Measurements from ENCODE around the gene DNAJC12.
"Not testable (repeated sequence)": the region's sequence is repeated elsewhere in the genome, so short reads cannot be mapped to it uniquely, and the experiment has no call there.

Gene DNAJC12

GRCh38 chr10:67837541-67838314 is at the start of gene DNAJC12:
DNAJC12 (minus strand) TSS chr10:67838188; CDS start chr10:67838011, 177 bp downstream.
- peak; percentile 95 for DNase-seq

DNA sequence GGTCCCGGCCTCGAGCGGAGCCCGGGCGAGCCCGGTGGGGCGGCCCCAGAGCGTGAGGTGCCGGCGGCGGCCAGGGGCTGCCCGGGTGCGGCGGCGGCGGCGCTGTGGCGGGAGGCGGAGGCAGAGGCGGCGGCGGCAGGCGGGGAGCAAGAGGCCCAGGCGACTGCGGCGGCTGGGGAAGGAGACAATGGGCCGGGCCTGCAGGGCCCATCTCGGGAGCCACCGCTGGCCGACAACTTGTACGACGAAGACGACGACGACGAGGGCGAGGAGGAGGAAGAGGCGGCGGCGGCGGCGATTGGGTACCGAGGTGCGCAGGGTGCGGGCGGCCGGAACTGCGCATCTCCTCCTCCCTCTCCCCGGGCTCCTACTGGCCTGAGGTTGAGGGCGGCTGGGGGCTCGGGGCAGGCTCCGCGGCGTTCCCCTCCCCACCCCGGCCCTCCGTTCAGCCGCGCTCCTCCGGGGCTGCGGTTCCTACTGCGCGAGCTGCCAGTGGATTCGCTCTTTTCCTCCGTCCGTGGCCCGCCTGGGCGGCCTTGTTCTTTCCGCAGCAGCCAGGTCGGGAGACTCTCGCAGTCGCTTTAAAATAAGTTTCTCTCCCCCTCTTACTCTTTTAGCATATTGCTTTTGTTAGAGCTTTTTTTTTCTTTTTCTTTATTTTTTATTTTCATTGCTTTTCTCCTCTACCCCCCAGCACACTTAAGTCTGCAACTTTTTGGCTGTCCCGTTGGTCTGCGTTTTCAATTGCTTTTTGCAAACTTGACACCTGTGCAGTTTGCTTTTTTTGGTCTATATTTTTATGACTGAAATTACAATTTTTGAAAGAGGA is 47.1 kb upstream of the DNAJC12 start:
- peak; percentile 89 for DNase-seq

- peak; percentile 98 for DNase-seq
These were observed 46.4 kb upstream of the DNAJC12 start, which contains the start of gene SIRT1 for GRCh38 chr10:67884313-67884841. SIRT1 (plus strand) TSS chr10:67884656; CDS start chr10:67884722, 66 bp downstream.

DNA sequence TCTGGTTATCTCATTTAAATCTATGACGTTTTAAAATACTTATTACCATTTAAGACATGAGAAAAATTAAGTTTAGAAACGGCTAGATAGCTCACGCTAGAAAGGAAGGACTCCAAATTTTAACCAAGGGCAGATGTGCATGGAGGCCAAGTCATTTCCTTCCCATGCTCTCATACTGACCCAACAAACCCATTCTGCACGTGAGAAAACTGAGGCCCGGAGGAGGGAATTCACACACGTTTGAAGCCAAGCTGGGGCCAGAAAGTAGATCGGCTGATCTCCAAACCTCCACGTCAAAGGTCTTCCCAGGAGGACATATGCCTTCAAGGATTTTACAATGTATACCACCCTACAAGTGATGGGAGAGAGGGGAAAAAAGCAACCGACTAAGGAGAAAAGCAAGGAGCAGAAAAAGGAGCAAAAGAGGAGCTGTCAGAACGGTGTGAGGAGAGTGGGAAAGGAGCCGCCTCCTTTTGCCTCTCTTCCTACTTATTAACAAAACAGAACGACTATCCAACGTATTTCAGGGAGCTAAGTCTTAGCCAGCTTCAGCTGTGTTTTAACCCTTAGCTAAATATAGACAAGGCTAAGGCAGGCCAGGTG is 45.8 kb upstream of the DNAJC12 start:
- no peak for DNase-seq

DNA sequence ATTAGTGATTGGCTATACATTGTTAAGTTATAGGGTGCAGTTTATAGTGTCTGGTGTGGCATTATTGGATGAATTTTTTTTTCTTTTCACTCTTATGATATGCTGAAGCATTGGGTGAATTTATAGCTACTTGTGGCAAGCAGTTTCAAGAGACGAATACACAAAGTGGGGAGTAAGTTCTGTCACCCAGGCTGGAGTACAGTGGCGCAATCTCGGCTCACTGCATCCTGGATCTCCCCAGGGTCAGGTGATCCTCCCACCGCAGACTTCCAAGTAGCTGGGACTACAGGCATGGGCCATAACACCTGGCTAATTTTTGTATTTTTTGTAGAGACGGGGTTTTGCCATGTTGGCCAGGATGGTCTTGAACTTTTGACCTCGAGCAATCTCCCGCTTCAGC is 40.1 kb upstream of the DNAJC12 start:
- no peak for DNase-seq

DNA sequence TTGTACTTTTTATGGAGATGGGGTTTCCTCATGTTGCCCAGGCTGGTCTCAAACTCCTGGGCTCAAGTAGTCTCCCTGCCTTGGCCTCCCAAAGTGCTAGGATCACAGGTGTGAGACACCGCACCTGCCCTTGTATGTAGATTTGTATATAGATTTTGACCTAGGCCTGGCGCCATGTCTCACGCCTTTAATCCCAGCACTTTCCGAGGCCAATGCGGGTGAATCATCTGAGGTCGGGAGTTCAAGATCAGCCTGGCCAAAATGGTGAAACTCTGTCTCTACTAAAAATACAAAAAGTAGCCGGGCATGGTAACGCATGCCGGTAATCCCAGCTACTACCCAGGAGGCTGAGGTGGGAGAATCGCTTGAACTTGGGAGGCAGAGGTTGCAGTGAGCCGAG is 39.4 kb upstream of the DNAJC12 start:
- DNase-seq, result not testable (repeated sequence)

- no peak for DNase-seq
These were observed 37.6 kb upstream of the DNAJC12 start for GRCh38 chr10:67875340-67876238.

DNA sequence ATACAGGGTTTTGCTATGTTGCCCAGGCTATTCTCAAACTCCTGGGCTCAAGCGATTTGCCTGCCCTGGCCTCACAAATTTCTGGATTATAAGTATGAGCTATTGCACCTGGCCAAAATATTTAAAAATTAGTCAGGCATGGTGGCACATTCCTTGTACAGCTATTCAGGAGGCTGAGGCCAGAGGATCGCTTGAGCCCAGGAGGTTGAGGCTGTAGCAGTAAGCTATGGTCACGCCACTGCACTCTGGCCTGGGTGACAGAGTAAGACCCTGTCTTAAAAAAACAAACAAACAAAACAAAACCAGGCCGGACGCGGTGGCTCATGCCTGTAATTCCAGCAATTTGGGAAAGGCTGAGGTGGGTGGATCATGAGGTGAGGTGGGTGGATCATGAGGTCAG is 32.0 kb upstream of the DNAJC12 start:
- DNase-seq, result no peak

DNA sequence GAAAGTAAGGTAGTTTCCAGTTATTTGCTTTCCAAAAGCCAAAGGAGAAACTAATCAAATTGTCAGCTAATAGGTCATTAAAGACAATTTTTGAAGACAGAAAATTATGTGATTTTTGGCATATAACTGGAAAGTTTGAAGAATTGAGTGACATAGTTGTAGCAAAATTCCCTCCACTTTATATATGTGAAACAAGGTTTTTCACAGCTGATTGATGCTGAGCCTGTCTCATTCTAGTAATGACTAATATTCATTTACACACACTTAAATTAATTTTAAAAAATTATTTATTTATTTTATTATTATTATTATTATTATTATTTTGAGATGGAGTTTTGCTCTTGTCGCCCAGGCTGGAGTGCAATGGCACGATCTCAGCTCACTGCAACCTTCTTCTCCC is 30.1 kb upstream of the DNAJC12 start:
- no peak for DNase-seq

- no peak for DNase-seq
These were observed 26.8 kb upstream of the DNAJC12 start for GRCh38 chr10:67864607-67865371.

GRCh38 chr10:67863094-67863493 is 25.1 kb upstream of the DNAJC12 start:
- no peak for DNase-seq

GRCh38 chr10:67861750-67862432 is 23.9 kb upstream of the DNAJC12 start:
- no peak for DNase-seq

DNA sequence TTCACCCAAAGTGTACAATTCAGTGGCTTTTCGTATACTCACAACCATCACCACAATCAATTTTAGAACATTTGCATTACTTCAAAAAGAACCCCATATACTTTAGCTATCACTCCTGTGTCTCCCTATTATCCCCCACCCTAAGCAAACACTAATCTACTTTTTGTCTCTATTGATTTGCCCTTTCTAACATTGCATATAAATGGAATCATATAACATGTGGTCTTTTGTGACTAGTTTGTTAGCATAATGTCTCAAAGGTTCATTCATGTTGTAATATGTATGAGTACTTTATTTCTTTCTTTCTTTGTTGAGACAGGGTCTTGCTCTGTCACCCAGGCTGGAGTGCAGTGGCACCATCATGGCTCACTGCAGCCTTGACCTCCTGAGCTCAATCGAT is 21.0 kb upstream of the DNAJC12 start:
- DNase-seq, result no peak

DNA sequence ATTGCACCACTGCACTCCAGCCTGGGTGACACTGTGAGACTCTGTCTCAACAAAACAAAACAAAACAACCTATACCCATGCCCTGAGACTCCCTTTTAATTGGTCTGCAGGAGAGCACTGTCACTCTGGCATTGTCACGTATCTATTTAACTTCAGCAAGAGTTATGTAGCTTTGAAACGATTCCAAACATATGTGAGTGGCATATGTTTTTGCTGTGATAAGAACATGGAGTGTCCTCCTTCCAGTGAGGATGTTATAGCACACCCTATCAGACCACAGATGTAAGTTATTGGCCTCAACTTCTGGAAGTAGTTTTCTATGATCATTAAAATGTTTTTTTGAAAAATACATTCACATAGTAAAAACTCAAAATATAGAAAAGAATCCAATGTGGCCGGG is 15.5 kb upstream of the DNAJC12 start:
- DNase-seq, result no peak

DNA sequence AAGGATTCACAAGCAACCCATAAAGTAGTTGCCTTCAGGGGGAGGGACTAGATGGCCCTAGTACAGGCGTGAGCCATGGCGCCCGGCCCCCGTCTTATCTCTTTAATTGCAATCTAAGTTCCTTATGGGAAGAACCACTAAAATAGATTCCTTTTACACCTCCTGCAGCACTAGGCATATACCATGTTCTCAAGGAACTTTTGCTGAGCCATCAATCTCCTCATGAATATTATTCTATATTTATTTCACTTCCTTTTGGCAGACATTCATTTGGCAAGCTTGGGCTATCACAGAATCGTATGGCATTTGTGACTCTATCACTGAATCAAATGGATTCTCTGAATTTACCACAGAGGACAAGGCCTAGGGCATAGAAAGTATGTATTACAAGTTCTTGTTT is 14.8 kb upstream of the DNAJC12 start:
- no peak for DNase-seq

- DNase-seq, result no peak
These were observed 13.2 kb upstream of the DNAJC12 start for GRCh38 chr10:67851186-67851585.

GRCh38 chr10:67849331-67850011 is 11.5 kb upstream of the DNAJC12 start:
- peak; percentile 97 for DNase-seq

DNA sequence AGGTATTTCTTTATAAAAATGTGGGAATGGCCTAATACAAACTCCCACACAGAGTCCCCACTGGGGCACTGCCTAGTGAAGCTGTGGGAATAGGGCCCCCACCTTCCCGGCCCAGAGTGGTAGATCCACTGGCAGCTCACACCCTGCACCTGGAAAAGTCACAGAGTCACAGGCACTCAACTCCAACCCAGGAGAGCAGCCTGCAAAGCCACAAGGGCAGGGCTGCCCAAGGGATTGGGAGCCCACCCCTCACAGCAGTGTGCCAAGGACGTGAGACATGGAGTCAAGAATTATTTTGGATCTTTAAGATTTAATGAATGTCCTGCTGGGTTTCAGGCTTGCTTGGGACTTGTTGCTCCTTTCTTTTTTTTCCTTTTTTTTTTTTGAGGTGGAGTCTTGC is 5.3 kb upstream of the DNAJC12 start:
- no peak for DNase-seq

DNA sequence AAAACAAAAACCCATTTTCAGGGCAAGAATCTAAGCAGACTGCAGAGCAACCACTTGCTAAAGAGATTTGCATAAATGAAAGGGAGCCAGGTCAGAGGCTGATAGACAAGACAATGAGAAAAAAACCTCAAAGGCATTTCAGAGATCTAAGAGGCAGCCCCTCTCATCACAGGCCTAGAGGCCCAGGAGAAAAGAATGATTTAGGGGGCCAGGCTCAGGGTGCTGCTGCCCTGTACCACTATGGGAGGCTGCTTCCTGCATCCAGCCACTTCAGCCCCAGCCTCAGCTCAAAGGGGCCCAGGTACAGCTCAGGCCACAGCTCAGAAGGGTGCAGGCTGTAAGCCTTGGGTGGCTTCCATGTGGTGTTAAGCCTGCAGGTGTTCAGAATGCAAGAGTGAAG is 3.7 kb upstream of the DNAJC12 start:
- no peak for DNase-seq

DNA sequence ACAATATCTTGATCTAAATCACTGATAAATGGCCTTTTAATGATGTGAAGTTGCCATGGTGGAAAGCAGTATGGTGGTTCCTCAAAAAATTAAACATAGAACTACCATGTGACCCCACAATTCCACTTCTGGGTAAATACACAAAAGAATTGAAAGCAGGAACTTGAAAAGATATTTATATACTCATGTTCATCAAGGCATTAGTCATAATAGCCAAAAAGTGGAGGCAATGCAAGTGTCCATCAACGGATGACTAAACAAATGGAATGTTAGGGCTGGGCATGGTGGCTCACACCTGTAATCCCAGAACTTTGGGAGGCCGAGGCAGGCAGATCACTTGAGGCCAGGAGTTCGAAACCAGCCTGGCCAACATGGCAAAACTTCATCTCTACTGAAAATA is 2.0 kb upstream of the DNAJC12 start:
- DNase-seq, result no peak
